DMS153 (cell line): Measurements from ENCODE around the gene CAMK2B.
A peak's percentile ranks its signal among the peaks of the same experiment; 100 is the strongest.

Experiments
- DNase-seq: peaks from one replicate; lab custom pipeline; 2025; lab: John Stamatoyannopoulos, UW

Gene CAMK2B

DNA sequence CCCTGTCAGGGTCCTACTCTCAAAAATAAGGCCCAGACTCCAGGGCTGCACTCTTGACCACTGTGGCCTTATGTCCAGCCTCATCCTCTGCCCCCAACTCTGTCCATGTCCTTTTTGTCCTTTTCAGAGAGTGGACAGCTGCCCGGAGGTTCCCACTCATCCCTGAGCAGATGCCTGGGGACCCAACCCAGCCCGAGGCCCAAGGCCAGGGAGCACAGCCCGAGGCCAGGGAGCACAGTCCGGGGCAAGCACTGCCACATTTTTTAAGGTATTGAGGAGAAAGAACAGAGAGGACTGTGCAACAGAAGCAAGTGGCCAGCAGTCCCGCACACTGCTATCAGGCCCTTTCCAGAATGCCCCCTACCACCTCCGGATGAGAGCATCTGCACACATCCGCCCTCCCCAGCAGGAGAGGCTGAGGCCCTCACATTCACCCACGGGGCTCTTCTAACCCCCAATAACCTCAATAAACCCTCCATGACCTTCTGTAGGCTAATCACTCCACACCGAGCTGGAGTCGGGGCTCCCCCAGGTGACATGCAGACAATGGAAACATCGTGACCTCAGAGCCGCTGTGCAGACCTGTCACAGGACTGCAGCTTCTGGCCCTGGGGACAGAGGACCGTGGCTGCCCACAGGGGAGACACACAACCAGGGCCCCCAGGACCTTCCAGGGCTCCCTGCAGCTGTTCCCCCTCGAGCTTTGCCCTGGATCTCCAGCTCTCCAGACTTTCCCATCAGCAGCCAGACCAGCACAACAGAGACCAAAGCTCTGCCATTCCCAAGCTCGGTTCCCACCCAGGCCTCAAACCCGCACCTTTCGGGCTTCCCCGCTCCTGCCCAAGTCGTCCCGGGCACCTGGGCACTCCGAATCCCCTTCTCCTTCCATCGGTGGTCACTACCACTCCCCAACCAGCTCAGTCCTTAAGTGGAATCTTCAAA lies 51.4 kb downstream of the CAMK2B start:
- no peak for DNase-seq

DNA sequence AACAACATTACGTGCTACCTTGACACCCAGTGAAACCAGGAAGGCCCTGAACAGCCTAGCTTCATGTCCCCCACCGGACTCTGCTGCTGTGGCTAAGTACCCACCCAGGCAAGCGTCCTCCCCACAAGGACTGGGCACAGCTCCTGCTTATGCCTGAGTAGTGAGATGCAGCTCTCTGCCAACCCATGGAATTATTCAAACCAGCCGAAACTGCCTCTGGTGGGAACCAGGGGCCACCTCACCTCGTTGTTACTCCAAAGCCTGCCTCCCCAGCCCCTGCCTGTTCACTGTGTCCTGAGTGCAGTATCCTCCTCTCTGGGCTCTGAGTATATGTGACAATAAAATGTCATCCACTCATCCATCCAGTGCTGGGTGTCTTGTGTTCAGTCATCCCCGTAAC lies 52.4 kb downstream of the CAMK2B start:
- no peak for DNase-seq

DNA sequence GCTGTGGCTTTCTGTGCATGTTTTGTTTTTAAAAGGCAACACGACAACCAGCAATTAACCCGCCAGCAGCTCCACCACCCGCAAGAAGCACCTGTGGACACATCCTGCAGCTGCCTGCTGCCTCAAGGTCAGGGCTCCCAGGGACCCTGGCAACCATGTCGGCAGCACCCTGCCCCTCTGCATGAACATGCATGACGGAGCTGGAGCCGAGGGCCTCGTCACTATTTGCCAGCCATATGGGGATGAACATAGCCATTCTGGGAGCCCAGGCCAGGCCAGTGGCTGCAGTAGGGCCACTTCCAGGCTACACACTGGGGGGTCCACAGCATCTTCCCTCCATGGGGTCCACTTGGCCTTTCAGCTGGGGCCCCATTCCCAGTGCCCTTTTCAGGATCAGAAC lies 52.9 kb downstream of the CAMK2B start:
- no peak for DNase-seq

DNA sequence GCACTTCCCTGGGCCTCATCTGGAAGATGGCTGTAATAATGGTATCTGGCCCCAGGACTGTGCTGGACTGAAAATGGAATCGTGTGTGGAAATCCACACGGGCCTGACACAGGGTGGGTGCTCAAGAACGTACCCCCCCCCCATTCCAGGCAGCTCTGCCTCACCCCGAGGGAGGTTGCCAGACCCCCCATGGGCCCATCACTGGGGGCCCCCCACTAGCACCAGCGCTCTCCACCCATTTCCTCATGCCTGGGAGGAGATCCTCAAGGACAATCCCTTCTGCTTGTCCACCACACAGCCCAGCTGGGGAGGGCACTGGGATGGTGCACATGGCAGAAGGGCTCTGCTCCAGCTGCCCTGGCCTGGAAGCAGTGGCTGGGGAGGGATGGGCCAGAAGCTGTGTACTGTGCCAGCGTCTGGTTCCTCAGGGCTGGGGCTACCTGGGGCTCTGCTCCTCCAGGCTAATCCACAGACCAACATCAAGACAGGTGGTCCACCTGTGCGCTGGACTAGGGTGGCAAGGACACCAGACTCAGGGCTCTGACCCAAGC lies 55.4 kb downstream of the CAMK2B start:
- no peak for DNase-seq

DNA sequence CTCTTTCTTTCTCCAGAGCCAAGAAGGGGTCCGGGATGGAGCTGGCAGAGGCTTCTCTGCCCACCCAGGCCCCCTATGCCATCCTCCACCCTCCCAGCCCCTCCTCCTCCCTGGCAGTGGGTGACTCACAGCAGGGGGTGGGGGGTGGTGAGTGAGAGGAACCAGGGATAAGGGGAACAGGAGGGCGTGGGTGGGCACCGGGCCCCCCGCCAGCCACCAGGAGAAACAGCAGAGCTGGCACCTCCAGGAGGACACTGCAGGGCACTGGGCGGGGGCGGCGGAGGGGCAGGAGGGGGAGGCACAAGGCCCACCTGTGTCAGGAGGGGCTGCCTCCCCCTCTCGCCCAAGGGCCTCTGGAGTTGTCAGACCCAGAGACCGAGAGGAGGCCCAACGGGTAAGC lies 56.0 kb downstream of the CAMK2B start:
- no peak for DNase-seq

DNA sequence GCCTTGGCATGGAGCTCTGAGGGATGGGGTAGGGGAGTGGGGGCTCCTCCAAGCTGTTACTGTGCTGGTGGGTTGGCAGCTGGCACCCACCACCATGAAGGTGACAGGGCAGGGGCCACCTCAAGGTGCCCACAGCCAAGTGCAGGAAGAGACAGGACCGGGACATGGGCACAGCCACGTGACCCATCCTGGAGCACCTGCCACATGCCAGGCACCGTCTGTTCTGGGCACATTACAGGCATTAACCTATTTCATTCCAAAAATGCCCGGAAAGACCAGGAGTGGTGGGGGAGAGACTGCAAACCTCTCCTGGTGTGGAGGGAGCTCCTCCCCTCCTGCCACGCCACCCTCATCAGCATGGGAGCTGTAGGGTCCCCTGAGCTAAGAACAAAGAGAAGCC lies 56.7 kb downstream of the CAMK2B start:
- no peak for DNase-seq

DNA sequence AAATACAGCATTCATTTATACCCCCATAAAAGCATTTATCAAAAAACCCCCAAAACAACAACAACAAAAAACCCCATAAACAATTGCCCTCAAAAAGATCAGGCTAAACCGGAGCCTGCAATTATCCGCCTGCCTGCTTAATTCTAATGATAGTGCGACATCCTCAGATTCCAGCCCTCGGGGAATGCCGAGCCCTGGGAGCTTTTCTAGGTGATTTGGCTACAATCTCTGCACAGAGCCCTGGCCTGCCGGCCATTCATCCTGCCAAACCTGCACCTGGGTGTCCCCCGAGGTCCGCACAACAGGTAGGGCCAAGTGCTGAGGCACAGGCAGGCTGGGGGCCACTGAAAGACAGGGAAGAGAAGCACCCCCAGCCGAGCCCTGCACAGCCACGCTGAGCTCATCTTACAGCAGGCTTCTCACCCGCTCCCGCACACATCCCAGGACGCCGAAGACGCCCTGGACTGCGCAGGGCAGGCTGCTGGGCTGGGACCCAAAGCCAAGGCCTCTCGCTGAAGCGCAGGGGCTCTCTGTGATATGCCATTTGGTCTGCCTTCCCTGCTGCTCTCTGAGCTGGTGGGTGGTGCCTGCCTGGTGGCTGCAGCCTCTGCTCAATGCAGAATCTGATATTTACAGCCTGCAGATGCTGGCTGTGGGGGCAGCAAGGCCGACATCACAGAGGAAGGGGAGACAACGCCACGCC lies 57.5 kb downstream of the CAMK2B start:
- DNase-seq = no peak

DNA sequence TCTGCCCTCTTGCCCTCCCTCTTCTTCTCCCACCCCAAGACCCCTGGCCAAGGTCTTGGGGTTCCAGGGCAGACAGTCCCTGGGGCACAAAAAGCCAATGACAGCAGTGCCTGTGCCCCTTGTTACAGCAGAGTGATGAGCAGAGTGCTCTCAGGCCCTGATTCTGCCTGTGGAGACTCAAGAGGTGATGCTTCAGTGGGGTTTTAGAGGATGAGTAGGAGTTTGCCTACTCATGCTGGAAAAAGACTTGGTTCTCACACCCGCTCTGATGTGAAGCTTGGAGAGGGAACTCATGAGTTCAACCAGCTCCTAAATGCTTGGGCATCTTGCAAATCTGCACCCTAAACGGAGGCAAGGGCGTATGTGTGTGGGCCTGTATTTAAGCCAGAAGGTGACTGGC lies 58.2 kb downstream of the CAMK2B start:
- DNase-seq = no peak

DNA sequence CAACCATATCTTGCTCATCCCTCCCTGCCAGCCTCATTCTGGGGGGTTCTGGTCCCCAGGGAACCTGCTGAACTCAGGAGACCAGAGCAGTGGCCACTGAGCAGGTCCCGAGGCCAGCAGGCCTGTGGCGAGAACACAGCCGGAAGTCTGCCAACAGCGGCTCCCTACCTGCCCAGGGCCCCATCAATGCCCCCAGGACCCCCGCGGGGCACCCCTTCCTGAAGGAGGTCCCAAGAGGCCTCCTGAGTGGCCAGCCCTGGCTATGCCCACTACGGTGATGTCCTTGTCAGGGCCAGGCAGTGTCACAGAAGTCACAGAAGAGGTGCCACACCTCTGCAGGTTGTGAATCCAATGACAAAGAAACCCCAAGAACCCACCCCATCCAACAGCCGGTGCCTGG lies 58.9 kb downstream of the CAMK2B start:
- no peak for DNase-seq

DNA sequence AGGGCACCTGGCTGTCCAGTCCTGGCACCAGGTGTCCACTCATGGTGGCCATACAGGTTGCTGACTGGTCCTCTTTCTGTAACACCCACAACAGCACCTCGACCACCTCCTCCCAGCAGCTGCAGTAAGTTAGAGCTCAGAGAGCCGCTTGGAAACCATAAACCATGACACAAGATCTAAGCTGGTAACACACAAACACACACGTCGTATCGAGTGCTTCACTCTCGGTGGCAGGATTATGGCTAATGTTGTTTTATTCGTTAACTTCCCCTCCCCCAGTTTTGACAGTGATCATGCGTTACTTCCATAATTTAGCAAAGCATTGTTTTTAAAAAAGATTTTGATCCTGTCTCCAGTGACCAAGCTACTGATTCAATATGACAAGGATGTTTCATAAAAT lies 59.7 kb downstream of the CAMK2B start:
- DNase-seq = no peak

GRCh38 chr7:44264221-44264931 lies 61.0 kb downstream of the CAMK2B start:
- peak; percentile 87 for DNase-seq

- DNase-seq = no peak
These were observed 61.9 kb downstream of the CAMK2B start for GRCh38 chr7:44263326-44264082.

- DNase-seq = no peak
These were observed 63.4 kb downstream of the CAMK2B start for GRCh38 chr7:44262031-44262430.

DNA sequence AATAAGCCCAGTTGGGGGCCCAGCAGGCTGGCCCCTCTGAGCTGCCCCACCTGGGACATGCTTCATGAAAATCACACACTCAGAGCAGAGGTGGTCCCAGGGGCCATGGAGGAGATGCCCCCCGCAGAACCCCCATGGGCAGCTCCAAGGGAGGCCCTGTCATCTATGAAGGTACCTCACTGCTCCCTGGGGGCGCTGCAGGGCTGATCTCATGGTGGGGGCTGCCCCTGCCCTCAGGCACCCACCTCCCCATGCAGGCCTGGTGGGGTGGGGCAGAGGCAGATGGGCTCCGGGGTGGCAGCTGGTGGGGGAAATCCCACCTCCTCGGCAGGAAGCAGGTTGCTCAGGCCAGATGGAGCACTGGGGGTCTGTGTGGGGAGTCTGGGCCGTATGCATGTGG lies 64.2 kb downstream of the CAMK2B start:
- DNase-seq = no peak

DNA sequence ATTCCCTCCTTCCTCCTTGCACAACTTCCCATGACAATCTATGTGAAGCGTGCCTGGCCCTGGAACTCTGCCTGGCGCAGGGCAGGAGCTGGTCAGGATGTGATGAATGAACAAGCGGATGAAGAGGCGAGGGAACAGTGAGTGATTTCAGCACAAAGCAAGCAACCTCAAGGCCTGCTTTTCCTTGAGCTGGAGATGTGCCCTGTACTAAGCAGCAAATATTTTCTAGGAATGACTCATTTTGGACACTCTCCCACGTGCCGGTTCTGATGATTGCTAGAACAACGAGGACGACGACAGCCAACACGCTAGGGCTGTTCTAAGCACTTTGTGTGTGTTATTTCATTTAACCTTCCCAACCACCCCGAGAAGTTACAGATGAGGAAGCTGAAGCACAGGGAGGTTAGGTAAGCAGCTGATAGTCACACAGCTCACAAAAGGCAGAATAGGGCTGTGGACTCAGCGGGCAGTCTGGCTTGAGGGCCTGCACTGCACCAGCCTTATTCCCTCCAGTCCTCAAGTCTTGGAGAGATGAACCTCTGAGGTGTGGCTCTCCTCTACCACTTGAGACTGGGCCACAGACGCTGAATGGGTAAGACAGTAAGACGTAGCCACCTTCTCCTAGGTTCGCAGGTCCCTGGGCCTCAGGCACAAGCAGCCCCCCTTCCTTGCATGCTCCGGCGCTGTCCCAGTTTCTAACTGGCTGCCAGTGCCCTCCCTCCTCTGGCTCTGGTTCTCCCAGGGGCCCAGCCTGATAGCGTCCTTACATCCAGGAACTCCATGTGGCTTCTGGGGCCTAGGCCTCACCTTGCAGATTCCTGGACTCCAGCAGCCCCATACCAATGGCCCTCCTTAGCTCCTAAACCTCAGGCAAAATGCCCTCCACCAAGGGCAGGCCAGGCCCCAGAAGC lies 65.6 kb downstream of the CAMK2B start:
- DNase-seq = no peak

DNA sequence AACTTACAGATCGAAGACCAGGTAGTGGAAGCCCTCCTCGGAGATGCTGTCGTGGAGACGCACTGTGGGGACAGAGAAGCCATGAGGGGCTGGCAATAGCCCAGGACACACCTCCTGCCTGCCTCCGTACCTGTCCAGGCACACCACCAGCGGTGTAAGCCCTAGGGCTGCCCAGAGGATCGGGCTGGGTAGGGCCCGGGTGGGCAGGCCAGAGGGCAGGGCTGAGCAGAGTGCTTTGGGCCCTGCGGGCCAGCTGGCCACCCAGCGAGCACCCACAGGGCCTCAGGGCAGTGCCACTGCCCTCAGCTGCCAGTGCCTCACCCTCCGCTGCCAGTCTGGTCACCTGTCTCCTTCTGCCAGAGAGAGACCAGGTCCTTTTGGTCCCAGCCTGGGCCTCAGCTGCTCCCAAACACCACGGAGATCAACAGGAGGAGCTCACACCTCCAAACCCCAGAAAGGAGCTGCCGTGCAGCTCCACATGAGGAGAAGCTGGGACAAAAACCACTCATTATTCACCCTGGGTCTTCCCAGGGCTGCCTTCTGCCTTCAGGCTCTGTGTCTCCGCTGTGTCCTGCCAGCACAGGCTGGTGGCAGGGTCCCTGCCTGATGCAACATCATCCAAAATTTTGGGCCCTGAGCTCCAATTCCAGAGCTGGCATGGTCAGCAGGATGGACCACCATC lies 66.4 kb downstream of the CAMK2B start:
- DNase-seq = no peak

DNA sequence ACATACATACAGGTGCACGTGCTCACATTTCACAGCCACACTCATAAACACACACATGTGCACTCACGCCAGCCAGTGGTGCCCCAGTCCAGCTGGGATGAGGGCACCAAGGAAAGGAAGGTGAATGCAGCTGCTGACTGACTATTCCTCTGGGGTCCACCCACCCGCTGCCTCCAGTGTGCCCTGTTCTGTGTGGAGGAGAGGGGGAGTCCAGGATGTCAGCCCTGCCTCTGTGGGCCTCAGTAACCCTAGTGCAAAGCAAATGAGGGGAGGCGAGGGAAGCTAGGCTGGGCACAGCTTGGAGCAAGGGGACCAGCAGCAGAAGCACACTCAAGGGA lies 67.0 kb downstream of the CAMK2B start:
- no peak for DNase-seq

DNA sequence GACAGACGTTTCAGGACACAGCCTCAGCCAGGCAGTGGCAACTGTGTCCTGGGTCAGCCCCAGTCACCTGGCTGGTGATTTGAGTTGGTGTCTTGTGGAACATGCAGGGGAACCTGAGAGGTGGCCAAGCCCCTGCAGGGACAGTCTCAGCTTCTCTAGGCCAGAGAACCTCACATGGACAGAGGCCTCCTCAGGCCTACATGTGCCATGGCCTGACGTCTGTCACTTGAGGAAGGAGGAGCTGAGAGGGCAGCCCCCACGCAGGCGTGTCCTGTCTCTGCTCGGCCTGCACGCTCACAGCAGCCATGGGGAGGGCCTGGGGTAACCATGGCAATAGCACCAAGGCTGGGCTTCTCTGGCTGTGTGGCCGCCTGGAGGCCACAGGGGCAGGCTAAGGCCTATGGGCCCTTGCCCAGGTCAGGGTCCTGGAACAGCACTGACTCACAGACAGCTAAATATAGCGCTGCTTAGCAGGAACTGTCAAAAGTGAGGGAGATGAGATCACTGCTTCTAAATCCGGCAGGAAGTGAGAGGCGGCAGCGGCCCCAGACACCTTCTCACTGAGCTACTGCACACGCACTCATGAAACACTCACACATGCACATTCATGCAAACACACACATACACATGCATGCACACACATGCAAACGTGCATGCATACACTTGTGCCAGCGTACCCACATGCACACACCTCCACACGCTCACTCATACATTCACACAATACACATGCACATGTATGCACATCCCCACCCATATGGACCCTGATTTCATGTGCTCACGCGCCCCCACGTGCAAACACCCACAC lies 67.6 kb downstream of the CAMK2B start:
- peak; percentile 52 for DNase-seq

DNA sequence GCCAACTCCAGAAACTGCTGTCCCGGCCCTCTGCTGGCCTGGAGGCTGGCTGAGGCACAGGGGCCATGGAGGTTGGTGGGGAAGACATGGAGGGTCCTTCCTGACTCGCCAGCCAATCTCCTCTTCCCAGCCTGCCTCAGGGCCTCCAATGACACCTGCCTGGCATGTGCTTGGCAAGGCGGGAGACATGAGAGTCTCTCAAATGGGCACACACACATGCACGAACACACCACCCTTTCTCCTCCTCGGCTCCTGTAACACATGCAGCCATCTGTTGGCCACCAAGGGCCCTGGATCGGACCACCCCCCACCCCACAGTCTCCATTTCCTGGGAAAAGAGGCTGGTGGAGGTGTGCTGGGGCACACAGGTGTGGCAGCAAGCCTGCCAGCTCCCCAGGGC lies 68.2 kb downstream of the CAMK2B start:
- DNase-seq = no peak
